ENCODE results near the gene GABRA4. TPM values are rescaled to one million over a fixed set of nuclear protein-coding genes. Genes with fewer than 3 reads are reported as not detected.

GABRA4 gene
- polyA plus RNA-seq, 3 donors = not detected

DNA sequence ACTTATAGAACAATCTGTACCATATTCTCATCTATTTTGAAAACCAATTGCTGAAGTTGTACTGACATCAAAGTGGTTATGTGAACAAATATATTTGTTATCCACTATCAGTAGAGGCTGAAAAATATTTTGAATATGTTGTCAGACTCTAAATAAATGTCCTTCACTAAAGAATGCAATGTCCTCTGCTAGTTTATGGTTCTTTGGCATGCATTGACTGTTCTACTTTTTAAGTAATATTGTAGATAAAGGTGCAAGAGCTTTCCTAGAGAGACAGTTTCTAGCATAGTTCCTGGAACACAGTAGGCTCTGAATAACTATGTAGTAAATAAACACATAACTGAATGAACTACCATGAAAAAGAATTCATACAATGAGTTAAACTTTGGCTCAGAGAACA, 66.2 kb downstream of the GABRA4 start:
- H3K27me3 Mint-ChIP-seq (ENCODE audit: low read depth in 3 of 3) = peaks cover 12 to 20% (median 16%) of the 10 kb centered on the region in 3 donors
- H3K36me3 Mint-ChIP-seq = no peaks in the 10 kb centered on the region
- Histone ChIP-seq H2AFZ (ENCODE audit: insufficient read depth, low read depth, low read length, poor library complexity, severe bottlenecking) (no peak overlapping the region), H3K27ac (ENCODE audit: low read depth in 1 of 2, low read length in 2 of 2) (no peak overlapping the region), H4K20me1 (ENCODE audit: insufficient read depth, low read length) (no peaks in the 10 kb centered on the region), H3K9ac (ENCODE audit: insufficient read depth, low read length, poor library complexity, severe bottlenecking) (no peak overlapping the region), H3K27me3 (ENCODE audit: control insufficient read depth in 2 of 2, insufficient read depth in 2 of 2, low read length in 2 of 2) (peaks cover 0 to 2% of the 10 kb centered on the region in 2 donors), H3K9me3 (replicated peaks in 1 of 2; ENCODE audit: control insufficient read depth in 1 of 2, insufficient read depth in 1 of 2, low read length in 2 of 2) (no peaks in the 10 kb centered on the region), H3K4me2 (replicated peaks; ENCODE audit: extremely low read depth, low read length, poor library complexity, severe bottlenecking) (no peak overlapping the region), H3K36me3 (replicated peaks in 1 of 2; ENCODE audit: control insufficient read depth in 1 of 2, insufficient read depth in 2 of 2, low read length in 2 of 2) (no peaks in the 10 kb centered on the region), H3K4me1 (ENCODE audit: control insufficient read depth in 1 of 2, insufficient read depth in 2 of 2, low read length in 2 of 2) (no peaks in the 10 kb centered on the region), H3K79me2 (ENCODE audit: insufficient read depth, low read length) (no peaks in the 10 kb centered on the region), H3K4me3 (replicated peaks in 1 of 3; ENCODE audit: low read depth in 2 of 3, low read length in 3 of 3) (no peak overlapping the region)
- no peak for DNase-seq
- H3K9me3 Mint-ChIP-seq = no peaks in the 10 kb centered on the region
- intact Hi-C loops (cut with micrococcal nuclease) = no loop called here
- H3K4me3 Mint-ChIP-seq = no peak overlapping the region
- H3K4me1 Mint-ChIP-seq = no peaks in the 10 kb centered on the region
- TF ChIP-seq CTCF (IDR thresholded peaks at IDR 0.05) = no peak
- H3K27ac Mint-ChIP-seq = no peak overlapping the region

DNA sequence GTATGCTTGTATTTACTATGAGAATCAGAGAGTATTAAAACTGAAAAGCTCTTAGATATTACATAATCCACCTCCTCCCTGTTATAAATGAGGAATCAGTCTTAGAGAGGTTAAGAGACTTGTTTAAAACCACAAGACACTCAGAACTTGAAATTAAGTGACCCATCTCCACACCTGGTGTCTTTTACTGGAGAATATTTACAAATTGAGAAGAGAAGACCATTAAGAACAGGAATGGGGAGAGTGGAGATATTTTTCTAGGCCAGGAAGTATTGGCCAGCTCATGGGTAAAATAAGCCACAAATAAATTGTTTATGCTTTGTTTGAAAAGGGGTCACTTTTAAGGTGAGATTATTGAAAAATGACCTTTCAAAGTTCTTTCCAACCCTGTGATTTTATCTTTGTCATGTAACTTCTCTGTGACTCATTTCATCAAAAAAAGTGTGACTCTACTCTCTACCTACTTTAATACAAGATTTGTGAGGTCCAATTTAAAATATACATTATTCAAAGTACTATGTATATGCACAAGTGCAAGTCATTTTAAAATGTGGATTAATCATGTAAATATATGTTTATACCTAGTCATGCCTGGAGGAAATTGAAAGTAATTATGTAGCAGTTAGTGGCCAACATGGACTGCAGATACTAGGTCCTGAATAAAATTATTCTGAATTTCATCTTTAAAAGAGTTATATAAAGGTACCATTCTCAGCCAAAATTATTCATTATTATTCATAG, 68.4 kb downstream of the GABRA4 start:
- Histone ChIP-seq H2AFZ (ENCODE audit: insufficient read depth, low read depth, low read length, poor library complexity, severe bottlenecking) (no peak overlapping the region), H3K27ac (ENCODE audit: low read depth in 1 of 2, low read length in 2 of 2) (no peak overlapping the region), H3K9me3 (replicated peaks in 1 of 2; ENCODE audit: control insufficient read depth in 1 of 2, insufficient read depth in 1 of 2, low read length in 2 of 2) (no peaks in the 10 kb centered on the region), H3K9ac (ENCODE audit: insufficient read depth, low read length, poor library complexity, severe bottlenecking) (no peak overlapping the region), H3K79me2 (ENCODE audit: insufficient read depth, low read length) (no peaks in the 10 kb centered on the region), H4K20me1 (ENCODE audit: insufficient read depth, low read length) (no peaks in the 10 kb centered on the region), H3K27me3 (ENCODE audit: control insufficient read depth in 2 of 2, insufficient read depth in 2 of 2, low read length in 2 of 2) (peaks cover 0 to 2% of the 10 kb centered on the region in 2 donors), H3K4me3 (replicated peaks in 1 of 3; ENCODE audit: low read depth in 2 of 3, low read length in 3 of 3) (no peak overlapping the region), H3K36me3 (replicated peaks in 1 of 2; ENCODE audit: control insufficient read depth in 1 of 2, insufficient read depth in 2 of 2, low read length in 2 of 2) (no peaks in the 10 kb centered on the region), H3K4me1 (ENCODE audit: control insufficient read depth in 1 of 2, insufficient read depth in 2 of 2, low read length in 2 of 2) (no peaks in the 10 kb centered on the region), H3K4me2 (replicated peaks; ENCODE audit: extremely low read depth, low read length, poor library complexity, severe bottlenecking) (no peak overlapping the region)
- DNase-seq = no peak
- H3K27ac Mint-ChIP-seq = no peak overlapping the region
- H3K4me1 Mint-ChIP-seq = no peaks in the 10 kb centered on the region
- H3K27me3 Mint-ChIP-seq (ENCODE audit: low read depth in 3 of 3) = peaks cover 10 to 16% (median 14%) of the 10 kb centered on the region in 3 donors
- intact Hi-C loops (cut with micrococcal nuclease) = no loop called here
- no peaks in the 10 kb centered on the region for H3K36me3 Mint-ChIP-seq
- no peak overlapping the region for H3K4me3 Mint-ChIP-seq
- no peak for TF ChIP-seq CTCF (IDR thresholded peaks at IDR 0.05)
- no peaks in the 10 kb centered on the region for H3K9me3 Mint-ChIP-seq
